ENCODE data around the gene RERE. TPM values are rescaled to one million over a fixed set of nuclear protein-coding genes. Genes with fewer than 3 reads are reported as not detected.

The RERE gene
- total RNA-seq, 2 donors from 2014 or later = 102 to 108 TPM

DNA sequence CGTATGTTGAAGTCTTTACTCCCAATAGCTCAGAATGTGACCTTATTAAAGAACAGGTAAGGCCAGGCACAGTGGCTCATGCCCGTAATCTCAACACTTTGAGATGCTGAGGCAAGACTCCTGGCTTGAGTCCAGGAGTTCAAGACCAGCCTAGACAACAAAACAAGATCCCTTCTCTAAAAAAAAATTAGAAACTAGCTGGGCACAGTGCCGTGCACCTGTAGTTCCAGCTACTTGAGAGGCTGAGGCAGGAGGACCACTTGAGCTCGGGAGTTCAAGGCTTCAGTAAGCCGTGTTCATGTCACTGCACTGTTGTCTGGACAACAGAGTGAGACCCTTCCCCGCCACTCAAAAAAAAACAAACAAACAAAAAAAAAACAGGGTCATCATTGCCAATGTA is 171.3 kb downstream of the RERE start:
- Mint-ChIP-seq H3K36me3 (ENCODE audit: low read depth) (no peaks in the 10 kb centered on the region), H3K4me3 (no peak overlapping the region), H3K27me3 (no peaks in the 10 kb centered on the region), H3K27ac (no peak overlapping the region), H3K4me1 (peaks cover 5% of the 10 kb centered on the region)
- DNase-seq (no peak), ATAC-seq (no peak)
- H3K9me3 ChIP-seq (ENCODE audit: control insufficient read depth, low read length, poor library complexity, severe bottlenecking) = no peaks in the 10 kb centered on the region

- DNase-seq (no peak), ATAC-seq (peak; percentile 63)
- Mint-ChIP-seq H3K4me3 (no peak overlapping the region), H3K4me1 (peaks cover 2% of the 10 kb centered on the region), H3K27me3 (no peaks in the 10 kb centered on the region), H3K27ac (no peak overlapping the region), H3K36me3 (ENCODE audit: low read depth) (no peaks in the 10 kb centered on the region)
- H3K9me3 ChIP-seq (ENCODE audit: control insufficient read depth, low read length, poor library complexity, severe bottlenecking) = no peaks in the 10 kb centered on the region
These were observed 173.6 kb downstream of the RERE start for GRCh38 chr1:8643542-8644536.

GRCh38 chr1:8642114-8642513 is 175.3 kb downstream of the RERE start:
- H3K9me3 ChIP-seq (ENCODE audit: control insufficient read depth, low read length, poor library complexity, severe bottlenecking) = no peaks in the 10 kb centered on the region
- H3K4me3 Mint-ChIP-seq = no peak overlapping the region
- H3K36me3 Mint-ChIP-seq (ENCODE audit: low read depth) = no peaks in the 10 kb centered on the region
- no peaks in the 10 kb centered on the region for H3K4me1 Mint-ChIP-seq
- no peak for DNase-seq
- H3K27ac Mint-ChIP-seq = no peak overlapping the region
- ATAC-seq = no peak
- no peaks in the 10 kb centered on the region for H3K27me3 Mint-ChIP-seq

DNA sequence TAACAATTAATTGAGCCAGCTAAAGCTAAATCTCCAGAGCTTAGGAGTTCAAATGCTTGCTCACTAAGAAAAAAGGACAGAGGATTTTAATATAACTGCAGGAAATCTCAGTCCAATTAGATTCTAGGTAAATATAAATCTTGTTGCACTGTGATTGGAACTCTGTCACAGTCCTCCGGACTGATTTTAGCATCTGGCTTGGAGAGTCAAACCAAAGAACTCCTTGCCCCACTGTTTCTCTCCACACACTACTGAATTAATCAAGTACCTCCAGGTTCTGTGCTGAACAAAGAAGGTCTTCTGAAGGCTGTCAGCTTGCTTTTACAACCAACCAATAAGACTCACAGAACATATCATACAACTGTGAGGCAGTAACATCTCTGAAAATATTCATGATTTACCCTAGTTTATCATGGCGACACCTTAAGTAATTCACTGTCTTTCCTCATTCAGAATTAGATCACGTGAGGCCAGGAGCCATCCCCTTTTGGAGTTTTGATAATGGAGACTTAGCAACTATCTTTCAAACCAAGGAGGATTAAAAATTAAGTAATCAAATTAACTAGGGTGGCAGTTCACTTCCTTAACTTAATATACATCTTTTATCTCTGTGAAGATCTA is 176.0 kb downstream of the RERE start:
- Mint-ChIP-seq H3K27me3 (no peaks in the 10 kb centered on the region), H3K27ac (no peak overlapping the region), H3K4me1 (no peaks in the 10 kb centered on the region), H3K4me3 (no peak overlapping the region), H3K36me3 (ENCODE audit: low read depth) (no peaks in the 10 kb centered on the region)
- no peaks in the 10 kb centered on the region for H3K9me3 ChIP-seq (ENCODE audit: control insufficient read depth, low read length, poor library complexity, severe bottlenecking)
- DNase-seq (no peak), ATAC-seq (no peak)

DNA sequence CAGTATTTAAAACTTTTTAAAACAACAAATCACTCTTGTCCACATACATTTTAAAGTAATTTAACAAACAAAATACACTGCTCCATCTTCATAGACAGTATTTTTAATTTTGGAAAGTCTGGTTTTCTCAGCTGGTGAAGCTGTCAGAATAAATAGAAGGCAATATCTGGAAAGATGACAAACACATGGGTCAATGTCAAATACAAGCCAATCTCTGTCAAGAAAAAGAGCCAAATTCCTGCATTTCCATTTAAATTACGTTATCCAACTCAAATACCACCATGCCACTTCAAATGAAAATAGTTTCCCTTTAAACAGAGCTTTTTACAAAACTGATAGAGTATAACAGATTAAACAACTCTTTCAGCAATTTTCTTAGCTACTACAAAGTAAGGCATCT is 176.5 kb downstream of the RERE start:
- Mint-ChIP-seq H3K4me3 (no peak overlapping the region), H3K36me3 (ENCODE audit: low read depth) (no peaks in the 10 kb centered on the region), H3K4me1 (no peaks in the 10 kb centered on the region), H3K27ac (no peak overlapping the region), H3K27me3 (no peaks in the 10 kb centered on the region)
- no peaks in the 10 kb centered on the region for H3K9me3 ChIP-seq (ENCODE audit: control insufficient read depth, low read length, poor library complexity, severe bottlenecking)
- DNase-seq (no peak), ATAC-seq (no peak)

- no peak for ATAC-seq
- H3K4me1 Mint-ChIP-seq = peaks cover 3% of the 10 kb centered on the region
These were observed 178.3 kb downstream of the RERE start for GRCh38 chr1:8639148-8639547.

DNA sequence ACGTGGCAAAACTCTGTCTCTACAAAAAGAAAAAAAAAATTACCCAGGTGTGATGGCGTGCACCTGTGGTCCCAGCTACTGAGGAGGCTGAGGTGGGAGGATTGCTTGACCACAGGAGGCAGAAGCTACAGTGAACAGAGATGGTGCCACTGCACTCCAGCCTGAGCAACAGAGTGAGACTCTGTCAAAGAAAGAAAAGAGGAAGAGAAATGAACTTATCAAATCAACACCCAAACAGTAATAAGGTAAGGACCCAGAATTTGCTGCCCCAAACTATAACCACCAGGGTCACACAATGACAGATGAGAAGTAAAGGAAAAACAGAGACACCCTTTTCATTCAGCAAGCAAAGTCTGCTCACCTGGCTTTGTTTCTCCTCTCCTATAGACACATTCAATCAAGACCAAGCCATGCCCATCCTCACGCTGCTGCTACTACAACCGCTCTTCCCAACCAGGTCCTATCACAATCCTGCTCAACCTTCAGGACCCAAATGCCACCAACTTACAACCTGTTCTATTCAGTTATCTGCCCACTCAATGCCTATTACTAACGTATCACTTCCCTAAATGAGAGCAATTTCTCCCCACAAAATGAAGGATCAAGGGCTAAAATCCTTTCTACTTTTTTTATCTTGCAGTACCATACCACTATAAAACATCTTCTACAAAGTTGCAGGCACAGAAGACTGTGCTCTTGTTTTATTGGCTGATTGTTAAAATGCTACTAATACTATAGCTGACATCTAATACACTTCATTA is 183.5 kb downstream of the RERE start:
- peaks cover 2% of the 10 kb centered on the region for H3K36me3 Mint-ChIP-seq (ENCODE audit: low read depth)
- no peak overlapping the region for H3K4me3 Mint-ChIP-seq
- no peaks in the 10 kb centered on the region for H3K9me3 ChIP-seq (ENCODE audit: control insufficient read depth, low read length, poor library complexity, severe bottlenecking)
- ATAC-seq = no peak
- no peak for DNase-seq
- H3K27me3 Mint-ChIP-seq = no peaks in the 10 kb centered on the region
- H3K4me1 Mint-ChIP-seq = peaks cover 28% of the 10 kb centered on the region
- H3K27ac Mint-ChIP-seq = peak overlapping the region; percentile 39

More at GRCh38 chr1:8639148-8639547, 178.3 kb downstream of the RERE start:
- Mint-ChIP-seq H3K4me3 (no peak overlapping the region), H3K27me3 (no peaks in the 10 kb centered on the region), H3K27ac (no peak overlapping the region), H3K36me3 (ENCODE audit: low read depth) (no peaks in the 10 kb centered on the region)
- DNase-seq = no peak
- no peaks in the 10 kb centered on the region for H3K9me3 ChIP-seq (ENCODE audit: control insufficient read depth, low read length, poor library complexity, severe bottlenecking)

DNA sequence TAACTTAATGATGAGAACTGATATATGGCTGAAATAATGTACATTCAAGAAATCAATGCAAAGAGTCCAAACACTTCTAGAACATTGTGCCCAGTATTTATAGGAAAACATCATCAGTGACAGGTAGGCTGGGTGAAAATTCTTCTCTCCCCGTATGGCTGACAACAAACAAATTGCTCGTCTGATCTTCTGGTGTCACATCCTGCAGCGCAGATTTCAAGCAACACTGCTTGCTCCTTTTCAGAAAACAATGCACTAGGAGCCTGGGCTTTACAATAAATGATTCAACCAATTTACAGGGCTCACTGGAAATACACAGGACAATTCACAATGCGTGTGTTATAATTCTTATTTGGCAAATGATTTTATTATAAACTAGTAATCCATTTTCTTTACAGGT is 185.3 kb downstream of the RERE start:
- Mint-ChIP-seq H3K27ac (peak overlapping the region; percentile 27), H3K4me1 (peaks cover 33% of the 10 kb centered on the region), H3K36me3 (ENCODE audit: low read depth) (peaks cover 2% of the 10 kb centered on the region), H3K4me3 (no peak overlapping the region), H3K27me3 (no peaks in the 10 kb centered on the region)
- ATAC-seq (no peak), DNase-seq (no peak)
- H3K9me3 ChIP-seq (ENCODE audit: control insufficient read depth, low read length, poor library complexity, severe bottlenecking) = no peaks in the 10 kb centered on the region

DNA sequence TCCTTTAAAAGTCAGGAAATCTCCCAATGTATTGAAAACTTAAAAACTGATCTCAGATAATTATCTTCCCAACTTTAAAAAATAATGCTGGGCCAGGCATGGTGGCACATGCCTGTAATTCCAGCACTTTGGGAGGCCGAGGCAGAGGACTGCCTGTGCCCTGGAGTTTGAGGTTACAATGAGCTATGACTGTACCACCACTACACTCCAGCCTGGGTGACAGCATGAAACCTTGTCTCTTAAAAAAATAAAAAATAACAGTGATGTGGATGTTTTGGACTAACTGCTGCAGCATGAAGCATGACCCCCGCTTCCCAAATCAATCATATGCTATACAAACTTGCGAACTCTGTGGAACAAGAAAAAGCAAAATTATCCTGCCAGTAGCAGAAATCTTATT is 186.3 kb downstream of the RERE start:
- ATAC-seq (no peak), DNase-seq (no peak)
- Mint-ChIP-seq H3K27me3 (no peaks in the 10 kb centered on the region), H3K4me3 (no peak overlapping the region), H3K36me3 (ENCODE audit: low read depth) (peaks cover 2% of the 10 kb centered on the region), H3K27ac (no peak overlapping the region), H3K4me1 (peaks cover 37% of the 10 kb centered on the region)
- no peaks in the 10 kb centered on the region for H3K9me3 ChIP-seq (ENCODE audit: control insufficient read depth, low read length, poor library complexity, severe bottlenecking)

- Mint-ChIP-seq H3K4me3 (peak overlapping the region; percentile 16), H3K27ac (peak overlapping the region; percentile 67), H3K4me1 (peaks cover 40% of the 10 kb centered on the region), H3K27me3 (no peaks in the 10 kb centered on the region), H3K36me3 (ENCODE audit: low read depth) (peaks cover 2% of the 10 kb centered on the region)
- DNase-seq (no peak), ATAC-seq (peak; percentile 73)
- no peaks in the 10 kb centered on the region for H3K9me3 ChIP-seq (ENCODE audit: control insufficient read depth, low read length, poor library complexity, severe bottlenecking)
These were observed 188.0 kb downstream of the RERE start for GRCh38 chr1:8629241-8630091.

DNA sequence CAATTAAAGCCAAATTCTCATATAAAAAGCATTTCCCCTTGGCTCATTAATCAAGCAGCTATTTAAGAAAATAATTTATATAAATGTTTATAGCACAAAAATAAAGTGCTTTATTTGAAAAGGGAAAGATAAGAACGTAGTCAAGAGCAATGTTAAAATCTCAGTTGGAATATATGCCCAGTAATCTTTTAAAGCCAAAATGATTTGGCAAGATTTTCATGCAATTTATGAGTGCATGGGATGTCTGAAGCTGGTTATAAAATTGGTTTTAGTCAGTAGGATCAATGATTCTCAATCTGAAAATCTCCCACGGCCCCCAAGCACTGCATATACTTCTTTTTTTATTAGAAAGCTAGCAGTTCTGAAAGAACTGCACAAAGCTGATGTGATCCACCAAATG is 188.8 kb downstream of the RERE start:
- no peaks in the 10 kb centered on the region for H3K27me3 Mint-ChIP-seq
- peaks cover 38% of the 10 kb centered on the region for H3K4me1 Mint-ChIP-seq
- H3K36me3 Mint-ChIP-seq (ENCODE audit: low read depth) = no peaks in the 10 kb centered on the region
- H3K9me3 ChIP-seq (ENCODE audit: control insufficient read depth, low read length, poor library complexity, severe bottlenecking) = no peaks in the 10 kb centered on the region
- ATAC-seq = no peak
- no peak overlapping the region for H3K4me3 Mint-ChIP-seq
- no peak for DNase-seq
- no peak overlapping the region for H3K27ac Mint-ChIP-seq

DNA sequence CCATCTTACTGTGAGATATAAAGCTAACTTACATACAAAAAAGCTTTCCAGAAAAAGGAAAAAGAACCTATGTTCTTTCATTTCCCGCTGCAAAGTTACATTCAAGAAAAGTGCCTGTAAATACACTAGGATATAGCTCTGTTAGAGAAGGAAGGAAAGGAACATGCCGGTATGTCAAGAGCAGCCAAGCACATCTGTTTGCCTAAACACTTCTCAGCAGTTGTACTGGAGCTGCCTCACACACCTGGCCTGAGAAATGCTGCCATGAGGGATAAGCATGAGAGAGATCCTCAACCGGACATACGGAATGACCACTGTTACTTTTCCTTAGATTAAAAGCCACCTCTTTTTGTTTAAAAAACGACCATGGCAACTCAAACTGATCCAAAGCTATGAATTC is 189.7 kb downstream of the RERE start:
- ATAC-seq = no peak
- Mint-ChIP-seq H3K4me3 (no peak overlapping the region), H3K36me3 (ENCODE audit: low read depth) (no peaks in the 10 kb centered on the region), H3K27ac (no peak overlapping the region), H3K4me1 (peaks cover 40% of the 10 kb centered on the region), H3K27me3 (no peaks in the 10 kb centered on the region)
- H3K9me3 ChIP-seq (ENCODE audit: control insufficient read depth, low read length, poor library complexity, severe bottlenecking) = no peaks in the 10 kb centered on the region
- DNase-seq = no peak
